A549 (cell line): ENCODE measurements around the gene GATB. TPM values are rescaled to one million over a fixed set of nuclear protein-coding genes. Genes with fewer than 3 reads are reported as not detected.

Experiments
- ATAC-seq, 2 experiments: fragments of 200-7000 bp in 1 of 2; fragments of >200 bp in 1 of 2; cut with Nextera tagmentation in 1 of 2; cut with Tn5 transposase in 1 of 2; 3 replicates each; pipeline versions ENCODE4 v1.8.0 to v1.9.1; 2018 to 2020; ENCODE audit warnings: mild to moderate bottlenecking in 1 of 2, moderate library complexity in 1 of 2
- CTCF ChIA-PET: fragments of 300-600 bp; sonication (Branson Sonifier 250); formaldehyde crosslinking; extraction: SDS; loops from one replicate; lab custom pipeline; 2021; ENCODE audit warnings: antibody characterized with exemption, inconsistent platforms; lab: Yijun Ruan, JAX
- POLR2A ChIA-PET: fragments of 350-600 bp; formaldehyde crosslinking; extraction: SDS; loops from one replicate; lab custom pipeline; 2021; ENCODE audit warnings: antibody characterized with exemption, inconsistent platforms; lab: Yijun Ruan, JAX
- DNase-seq, 2 experiments: peaks; one replicate each; pipeline versions ENCODE4 v3.0.0 to v3.0.0-alpha.2; 2011 to 2016; ENCODE audit warnings: low read depth in 1 of 2, low spot score in 1 of 2
- FAIRE-seq: peaks from 2 replicates; lab custom pipeline; 2011; peaks lifted over from hg19 to GRCh38; lab: Jason Lieb, UNC
- H3K27ac ChIP-seq, 2 experiments: fragments of >200 bp; sonication (Bioruptor Twin); formaldehyde crosslinking; 3 replicates each; pipeline ENCODE4 v1.5.1; 2016 to 2017
- H3K4me1 ChIP-seq: fragments of >200 bp; sonication (Bioruptor Twin); formaldehyde crosslinking; 3 replicates; pipeline ENCODE4 v1.6.1; 2016
- H3K4me2 ChIP-seq: fragments of >200 bp; sonication (Bioruptor Twin); formaldehyde crosslinking; 3 replicates; pipeline ENCODE4 v1.6.1; 2016
- H3K4me3 ChIP-seq: fragments of >200 bp; sonication (Bioruptor Twin); formaldehyde crosslinking; 3 replicates; pipeline ENCODE4 v1.5.1; 2016
- H3K9me3 ChIP-seq: fragments of >200 bp; sonication (Bioruptor Twin); formaldehyde crosslinking; 3 replicates; pipeline ENCODE4 v1.6.1; 2016
- BCL3 ChIP-seq: fragments of >200 bp; sonication (Bioruptor Twin); formaldehyde crosslinking; IDR thresholded peaks from 3 replicates; pipeline ENCODE4 v1.6.1; 2016
- CBX8 ChIP-seq: fragments of 200-600 bp; sonication (generic); IDR thresholded peaks from 2 replicates; pipeline ENCODE4 v1.6.1; 2016
- CEBPB ChIP-seq, 2 experiments: fragments of >200 bp in 1 of 2; sonication (Bioruptor Twin) in 1 of 2; formaldehyde crosslinking in 1 of 2; IDR thresholded peaks; 2 replicates each; pipeline ENCODE4 v1.6.1; 2012 to 2016
- CTCF ChIP-seq: fragments of >200 bp; sonication (Bioruptor Twin); formaldehyde crosslinking; IDR thresholded peaks from 3 replicates; pipeline ENCODE4 v1.5.1; 2016
- EHF ChIP-seq: fragments of 250-450 bp; sonication (Bioruptor Pico); IDR thresholded peaks from 2 replicates; pipeline ENCODE4 v1.5.0; 2020; ENCODE audit warnings: mild to moderate bottlenecking
- ELK1 ChIP-seq: fragments of 150-350 bp; IDR thresholded peaks from 2 replicates; pipeline ENCODE4 v1.6.1; 2014; ENCODE audit warnings: low read depth, mild to moderate bottlenecking, low read length
- FOSL2 ChIP-seq, 2 experiments: fragments of 450-650 bp in 1 of 2; fragments of >200 bp in 1 of 2; sonication (Bioruptor Twin) in 1 of 2; formaldehyde crosslinking; IDR thresholded peaks; 2 replicates each; pipeline versions ENCODE4 v1.5.0 to v1.6.1; 2016 to 2020; ENCODE audit warnings: mild to moderate bottlenecking in 1 of 2, moderate library complexity in 1 of 2
- FOXS1 ChIP-seq: fragments of 250-450 bp; sonication (Bioruptor Pico); IDR thresholded peaks from 2 replicates; pipeline ENCODE4 v1.5.0; 2020; ENCODE audit warnings: mild to moderate bottlenecking, moderate library complexity
- HOXA7 ChIP-seq: fragments of 250-450 bp; sonication (Bioruptor Pico); IDR thresholded peaks from 2 replicates; pipeline ENCODE4 v1.5.0; 2020; ENCODE audit warnings: mild to moderate bottlenecking, moderate library complexity
- HOXB13 ChIP-seq: fragments of 250-450 bp; sonication (Bioruptor Pico); IDR thresholded peaks from 2 replicates; pipeline ENCODE4 v1.5.0; 2020; ENCODE audit warnings: low read depth, mild to moderate bottlenecking, moderate library complexity
- HOXB5 ChIP-seq: fragments of 250-450 bp; sonication (Bioruptor Pico); IDR thresholded peaks from 2 replicates; pipeline ENCODE4 v1.5.0; 2020; ENCODE audit warnings: mild to moderate bottlenecking, moderate library complexity
- KDM5A ChIP-seq: fragments of 200-600 bp; sonication (generic); IDR thresholded peaks from 2 replicates; pipeline ENCODE4 v1.6.1; 2016; ENCODE audit warnings: antibody characterized with exemption, mild to moderate bottlenecking
- MAFK ChIP-seq: fragments of 450-650 bp; IDR thresholded peaks from 2 replicates; pipeline ENCODE4 v1.6.1; 2014; ENCODE audit not compliant: partially characterized antibody
- MAZ ChIP-seq: fragments of 150-350 bp; IDR thresholded peaks from 2 replicates; pipeline ENCODE4 v1.6.1; 2014; ENCODE audit warnings: antibody characterized with exemption, low read depth, low read length, borderline replicate concordance
- NR3C1 ChIP-seq: fragments of >200 bp; sonication (Bioruptor Twin); formaldehyde crosslinking; IDR thresholded peaks from 3 replicates; pipeline ENCODE4 v1.6.1; 2017
- PHF8 ChIP-seq: fragments of 200-600 bp; sonication (generic); IDR thresholded peaks from 2 replicates; pipeline ENCODE4 v1.6.1; 2016; ENCODE audit warnings: low read depth, mild to moderate bottlenecking, antibody characterized with exemption, moderate library complexity, borderline replicate concordance
- POLR2AphosphoS2 ChIP-seq: conservative IDR thresholded peaks from 2 replicates; pipeline ENCODE4 v1.6.1; 2012; ENCODE audit warnings: low read length, improper control_type of control experiment, inconsistent platforms
- SMC3 ChIP-seq: fragments of >200 bp; sonication (Bioruptor Twin); formaldehyde crosslinking; IDR thresholded peaks from 3 replicates; pipeline ENCODE4 v1.6.1; 2018; ENCODE audit warnings: inconsistent platforms
- TFCP2L1 ChIP-seq: fragments of 250-450 bp; sonication (Bioruptor Pico); IDR thresholded peaks from 2 replicates; pipeline ENCODE4 v1.5.0; 2021; ENCODE audit warnings: mild to moderate bottlenecking
- TP53 ChIP-seq: fragments of 250-450 bp; sonication (Bioruptor Pico); IDR thresholded peaks from 2 replicates; pipeline ENCODE4 v1.5.0; 2021; ENCODE audit warnings: mild to moderate bottlenecking, moderate library complexity
- USF2 ChIP-seq: fragments of 450-650 bp; IDR thresholded peaks from 2 replicates; pipeline ENCODE4 v1.6.1; 2014; ENCODE audit warnings: antibody characterized with exemption
- ZSCAN20 ChIP-seq: fragments of 250-450 bp; sonication (Bioruptor Pico); IDR thresholded peaks from 2 replicates; pipeline ENCODE4 v1.8.0; 2022; ENCODE audit warnings: mild to moderate bottlenecking, moderate library complexity
- WGBS: methylation state at CpG from one replicate; pipeline ENCODE4 v1.1.6; 2017; ENCODE audit errors: missing lambda C conversion rate; 5-methylcytosine and 5-hydroxymethylcytosine counted together
- polyA plus RNA-seq, 4 experiments: library from polyadenylated mRNA; depleted of rRNA in 3 of 4; stranded (reverse); fragments of >200 nt; fragmentation: RNase III in 1 of 4; extraction: RNeasy Plus Mini Kit Qiagen cat#74134 plus additional on column Dnase treatment in 1 of 4; gene quantifications; 2 replicates in 3 of 4; 3 replicates in 1 of 4; pipeline ENCODE4 v1.2.3, GENCODE V29; 2011 to 2017

Gene GATB
- polyA plus RNA-seq, 2 of the 4 experiments (the other 2 are of a cell fraction), result 12.1 to 17.8 TPM

GRCh38 chr4:151712777-151713176 is 48.0 kb downstream of the GATB start:
- TF ChIP-seq NR3C1 (no peak), CBX8 (no peak), TP53 (CRISPR knock-in tag) (no peak), BCL3 (no peak), FOSL2 (IDR thresholded peaks at IDR 0.05) (no peak), FOSL2 (CRISPR knock-in tag; IDR thresholded peaks at IDR 0.05) (no peak), ZSCAN20 (CRISPR knock-in tag) (no peak)
- Histone ChIP-seq H3K4me2 (no peak overlapping the region), H3K4me3 (no peak overlapping the region), H3K9me3 (no peaks in the 10 kb centered on the region), H3K27ac (no peak overlapping the region), H3K4me1 (no peaks in the 10 kb centered on the region)
- ChIA-PET POLR2A (no interaction called here), CTCF (no interaction called here)
- ATAC-seq (no peak), FAIRE-seq (no peak), DNase-seq (no peak)
- 78% methylated on average over 3 of the region's 4 CpGs for WGBS

GRCh38 chr4:151711646-151712045 is 49.2 kb downstream of the GATB start:
- FAIRE-seq (no peak), ATAC-seq (no peak)
- CTCF ChIA-PET, result no interaction called here

GRCh38 chr4:151709587-151709986 is 51.2 kb downstream of the GATB start:
- DNase-seq (no peak), ATAC-seq (no peak), FAIRE-seq (no peak)
- TF ChIP-seq ELK1 (no peak), HOXB5 (no peak), FOSL2 (IDR thresholded peaks at IDR 0.05) (no peak), FOSL2 (CRISPR knock-in tag; IDR thresholded peaks at IDR 0.05) (no peak), CTCF (no peak), CBX8 (no peak), USF2 (no peak), PHF8 (no peak), FOXS1 (no peak), HOXB13 (CRISPR knock-in tag) (no peak), TFCP2L1 (CRISPR knock-in tag) (no peak), MAFK (no peak), HOXA7 (CRISPR knock-in tag) (no peak), EHF (CRISPR knock-in tag) (no peak), KDM5A (no peak), SMC3 (no peak)
- ChIA-PET CTCF (interaction anchor here (0.6 kb wide), 1 partner anchor 715 kb away, joined by 3 read pairs; no protein-coding TSS in a partner anchor), POLR2A (no interaction called here)
- Histone ChIP-seq H3K4me1 (no peaks in the 10 kb centered on the region), H3K9me3 (no peaks in the 10 kb centered on the region), H3K4me3 (no peak overlapping the region), H3K27ac (no peak overlapping the region), H3K4me2 (no peak overlapping the region)
- WGBS, result 85% methylated on average over 7 of the region's 7 CpGs

More at GRCh38 chr4:151711646-151712045, 49.2 kb downstream of the GATB start:
- 84% methylated on average over 7 of the region's 7 CpGs for WGBS
- Histone ChIP-seq H3K4me2 (no peak overlapping the region), H3K4me3 (no peak overlapping the region), H3K9me3 (no peaks in the 10 kb centered on the region), H3K4me1 (no peaks in the 10 kb centered on the region), H3K27ac (no peak overlapping the region)
- POLR2A ChIA-PET, result no interaction called here
- TF ChIP-seq CEBPB (IDR thresholded peaks at IDR 0.05) (no peak), POLR2AphosphoS2 (no peak), MAZ (no peak), TP53 (CRISPR knock-in tag) (no peak)
- DNase-seq, result no peak
